Neural crest cell (in vitro differentiated cells): Measurements from ENCODE around the gene RNF121. TPM values are rescaled to one million over a fixed set of nuclear protein-coding genes. Genes with fewer than 3 reads are reported as not detected.

Experiments used
- DNase-seq: peaks from one replicate; pipeline ENCODE4 v3.0.0; 2021; ENCODE audit warnings: low read depth, mixed read lengths, low spot score
- H3K27ac Mint-ChIP-seq: one replicate; pipeline ENCODE4 v1.8.0; 2021; ENCODE audit warnings: mild to moderate bottlenecking, mixed read lengths; ENCODE audit not compliant: unreplicated experiment
- H3K27me3 Mint-ChIP-seq: 2 replicates; pipeline ENCODE4 v1.8.0; 2021; ENCODE audit warnings: low read depth, mild to moderate bottlenecking, mixed read lengths
- H3K36me3 Mint-ChIP-seq: 2 replicates; pipeline ENCODE4 v1.8.0; 2021; ENCODE audit warnings: low read depth, mild to moderate bottlenecking, mixed read lengths
- H3K4me1 Mint-ChIP-seq: 2 replicates; pipeline ENCODE4 v1.8.0; 2021; ENCODE audit warnings: mixed read lengths
- H3K4me3 Mint-ChIP-seq: one replicate; pipeline ENCODE4 v1.8.0; 2021; ENCODE audit warnings: mild to moderate bottlenecking, mixed read lengths
- H3K9me3 Mint-ChIP-seq: 2 replicates; pipeline ENCODE4 v1.8.0; 2021; ENCODE audit warnings: mixed read lengths
- total RNA-seq: library from RNA; stranded (reverse); gene quantifications from 2 replicates; pipeline ENCODE4 v1.2.1, GENCODE V29; 2021
- TF ChIP-seq, protein P1 (sequence below): fragments of 200-600 bp; sonication (generic); conservative IDR thresholded peaks from 2 replicates; pipeline ENCODE4 v1.5.0; 2021; ENCODE audit warnings: antibody characterized with exemption, mild to moderate bottlenecking

The RNF121 gene
- total RNA-seq, 1 donor from 2014 or later: 48.8 TPM

DNA sequence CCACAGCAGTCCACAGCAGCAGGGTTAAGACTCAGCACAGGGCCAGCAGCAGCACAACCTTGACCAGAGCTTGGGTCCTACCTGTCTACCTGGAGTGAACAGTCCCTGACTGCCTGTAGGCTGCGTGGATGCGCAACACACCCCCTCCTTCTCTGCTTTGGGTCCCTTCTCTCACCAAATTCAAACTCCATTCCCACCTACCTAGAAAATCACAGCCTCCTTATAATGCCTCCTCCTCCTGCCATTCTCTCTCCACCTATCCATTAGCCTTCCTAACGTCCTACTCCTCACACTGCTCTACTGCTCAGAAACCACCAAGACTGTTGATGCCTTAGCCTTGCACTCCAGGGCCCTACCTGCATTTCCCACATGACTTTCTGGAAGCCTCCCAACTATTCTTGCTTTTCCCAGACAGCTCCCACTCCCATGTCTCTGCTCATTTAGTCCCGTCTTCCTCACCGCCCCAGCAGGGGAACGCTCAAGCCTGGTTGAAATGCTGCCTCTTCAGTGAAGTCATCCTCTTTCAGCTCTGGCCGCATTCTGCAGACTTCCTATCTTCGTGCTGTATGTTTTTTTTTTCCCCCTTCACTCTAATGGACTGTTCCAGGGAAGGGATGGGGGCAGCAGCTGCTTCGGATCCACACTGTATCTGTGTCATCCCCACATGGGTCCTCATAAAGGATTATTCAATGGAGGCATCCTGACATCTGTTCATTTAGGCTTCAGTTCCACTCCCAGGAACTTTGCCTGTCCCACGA is 73.2 kb downstream of the RNF121 start:
- Mint-ChIP-seq H3K4me3 (peak overlapping the region; percentile 54), H3K36me3 (peaks cover 19% of the 10 kb centered on the region), H3K9me3 (no peaks in the 10 kb centered on the region), H3K27ac (peak overlapping the region; percentile 80), H3K27me3 (peaks cover 11% of the 10 kb centered on the region), H3K4me1 (peaks cover 6% of the 10 kb centered on the region)
- DNase-seq: no peak
- TF ChIP-seq, protein P1, sequence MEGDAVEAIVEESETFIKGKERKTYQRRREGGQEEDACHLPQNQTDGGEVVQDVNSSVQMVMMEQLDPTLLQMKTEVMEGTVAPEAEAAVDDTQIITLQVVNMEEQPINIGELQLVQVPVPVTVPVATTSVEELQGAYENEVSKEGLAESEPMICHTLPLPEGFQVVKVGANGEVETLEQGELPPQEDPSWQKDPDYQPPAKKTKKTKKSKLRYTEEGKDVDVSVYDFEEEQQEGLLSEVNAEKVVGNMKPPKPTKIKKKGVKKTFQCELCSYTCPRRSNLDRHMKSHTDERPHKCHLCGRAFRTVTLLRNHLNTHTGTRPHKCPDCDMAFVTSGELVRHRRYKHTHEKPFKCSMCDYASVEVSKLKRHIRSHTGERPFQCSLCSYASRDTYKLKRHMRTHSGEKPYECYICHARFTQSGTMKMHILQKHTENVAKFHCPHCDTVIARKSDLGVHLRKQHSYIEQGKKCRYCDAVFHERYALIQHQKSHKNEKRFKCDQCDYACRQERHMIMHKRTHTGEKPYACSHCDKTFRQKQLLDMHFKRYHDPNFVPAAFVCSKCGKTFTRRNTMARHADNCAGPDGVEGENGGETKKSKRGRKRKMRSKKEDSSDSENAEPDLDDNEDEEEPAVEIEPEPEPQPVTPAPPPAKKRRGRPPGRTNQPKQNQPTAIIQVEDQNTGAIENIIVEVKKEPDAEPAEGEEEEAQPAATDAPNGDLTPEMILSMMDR: no peak

DNA sequence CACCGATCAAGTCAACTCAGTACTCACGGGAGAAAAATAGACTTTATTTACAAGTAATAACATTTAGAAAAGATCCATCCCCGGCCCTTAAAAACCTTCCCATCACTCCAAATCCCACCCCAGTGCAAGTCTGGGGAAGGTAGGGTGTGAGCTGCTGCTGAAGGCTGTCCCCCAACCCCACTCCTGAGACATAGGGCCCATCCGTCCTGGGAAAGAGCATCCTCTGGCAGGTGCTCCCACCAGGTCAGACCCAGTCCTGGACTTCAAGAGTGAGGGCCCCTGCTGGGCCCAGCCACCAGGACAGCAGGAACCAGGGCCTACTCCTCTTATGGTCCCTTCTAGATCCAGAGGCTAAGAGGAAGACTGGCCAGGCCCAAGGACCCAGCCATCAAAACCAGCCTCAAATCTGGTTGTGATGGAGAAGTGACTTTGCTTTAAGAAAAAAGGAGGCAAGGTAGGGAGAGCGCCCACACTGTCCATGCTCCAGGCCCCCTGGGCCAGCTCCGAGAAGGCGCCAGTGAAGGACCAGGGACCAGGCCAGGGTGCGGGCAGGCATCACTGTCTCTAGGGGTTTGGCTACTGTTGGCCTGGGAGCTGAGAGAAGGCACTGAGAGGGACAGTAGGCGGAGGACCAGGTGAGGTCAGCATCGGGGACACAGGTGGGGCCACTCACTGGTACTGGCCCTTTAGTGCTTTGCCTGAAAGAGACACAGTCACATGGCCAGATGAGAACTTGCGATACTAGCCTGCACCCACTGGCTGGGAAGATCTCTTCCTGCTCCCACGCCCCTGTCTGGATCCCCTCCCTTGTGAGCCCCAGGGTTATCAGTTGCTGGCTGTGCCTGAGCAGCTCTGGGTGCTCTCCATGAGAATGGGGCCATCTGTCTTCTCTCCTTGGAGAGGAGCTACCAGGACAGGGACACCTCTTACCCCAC is 74.3 kb downstream of the RNF121 start:
- H3K27ac Mint-ChIP-seq: peak overlapping the region; percentile 80
- TF ChIP-seq, protein P1: no peak
- H3K4me1 Mint-ChIP-seq: peaks cover 6% of the 10 kb centered on the region
- no peak for DNase-seq
- peaks cover 25% of the 10 kb centered on the region for H3K36me3 Mint-ChIP-seq
- no peaks in the 10 kb centered on the region for H3K9me3 Mint-ChIP-seq
- peaks cover 16% of the 10 kb centered on the region for H3K27me3 Mint-ChIP-seq
- H3K4me3 Mint-ChIP-seq: peak overlapping the region; percentile 54

DNA sequence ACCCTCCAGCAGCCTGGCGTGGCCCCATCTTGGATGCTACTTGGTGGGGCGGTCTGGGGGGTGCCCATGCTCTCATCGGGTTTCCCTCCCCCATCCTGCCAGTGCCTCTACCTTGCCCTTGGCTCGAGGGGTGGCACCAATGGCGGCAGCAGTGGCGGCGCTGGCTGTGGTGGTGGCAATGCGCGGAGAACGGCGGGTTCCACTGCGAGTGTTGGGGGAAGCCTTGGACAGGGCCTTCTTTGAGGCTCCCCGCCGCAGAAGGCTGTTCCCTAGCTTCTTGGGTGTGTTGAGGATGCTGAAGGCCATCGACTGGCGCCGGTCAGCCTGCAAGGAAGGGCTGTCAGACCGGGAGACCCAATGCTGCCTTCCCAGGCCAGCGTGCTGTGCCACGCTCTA is 74.9 kb downstream of the RNF121 start:
- peaks cover 27% of the 10 kb centered on the region for H3K36me3 Mint-ChIP-seq
- no peak for DNase-seq
- no peak overlapping the region for H3K27ac Mint-ChIP-seq
- TF ChIP-seq, protein P1: no peak
- peaks cover 6% of the 10 kb centered on the region for H3K4me1 Mint-ChIP-seq
- no peaks in the 10 kb centered on the region for H3K9me3 Mint-ChIP-seq
- no peak overlapping the region for H3K4me3 Mint-ChIP-seq
- peaks cover 14% of the 10 kb centered on the region for H3K27me3 Mint-ChIP-seq

DNA sequence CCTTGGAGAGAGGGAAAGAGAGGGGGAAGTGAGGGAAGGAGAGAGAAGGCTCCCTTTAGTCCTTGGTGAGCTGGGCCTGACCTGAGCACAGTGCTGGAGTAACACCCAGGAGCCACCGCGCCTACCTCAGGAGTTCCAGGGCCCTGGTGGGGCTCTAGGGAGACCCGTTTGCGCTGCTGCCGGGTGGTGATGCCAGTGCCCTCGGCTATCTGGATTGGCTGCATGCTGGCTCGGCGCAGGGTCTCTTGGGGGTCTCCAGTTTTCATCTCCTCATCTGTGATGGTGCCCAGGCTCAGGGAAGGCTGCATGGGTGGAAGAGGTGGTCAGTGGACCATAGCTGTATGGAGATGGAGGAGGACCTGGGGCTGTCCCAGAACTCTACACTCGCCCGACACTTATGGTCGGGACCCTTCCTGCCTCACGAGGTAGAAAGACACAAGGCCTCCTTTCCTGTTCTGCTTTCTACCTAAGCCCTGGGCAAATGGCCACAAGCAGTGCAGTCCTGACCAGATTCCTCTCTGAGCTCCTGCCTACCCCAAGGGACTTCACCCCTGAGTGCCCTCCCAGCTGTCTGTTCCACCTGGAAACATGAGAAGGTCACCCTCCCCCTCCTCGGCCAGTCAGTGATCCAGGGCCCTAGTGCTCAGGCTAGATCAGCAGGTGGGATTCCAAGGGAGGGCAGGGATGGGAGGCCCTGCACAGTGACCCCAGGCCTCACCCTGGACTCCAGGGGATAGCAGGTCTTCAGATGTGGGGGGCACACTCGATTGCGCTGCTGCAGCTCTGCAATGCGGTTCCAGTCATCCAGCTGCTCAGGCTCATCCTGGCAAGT is 75.9 kb downstream of the RNF121 start:
- H3K36me3 Mint-ChIP-seq: peaks cover 25% of the 10 kb centered on the region
- H3K27me3 Mint-ChIP-seq: peaks cover 10% of the 10 kb centered on the region
- H3K9me3 Mint-ChIP-seq: no peaks in the 10 kb centered on the region
- H3K27ac Mint-ChIP-seq: no peak overlapping the region
- H3K4me3 Mint-ChIP-seq: peak overlapping the region; percentile 15
- H3K4me1 Mint-ChIP-seq: peaks cover 6% of the 10 kb centered on the region
- TF ChIP-seq, protein P1: no peak
- DNase-seq: no peak
